Lung (tissue), 12 donors: Measurements from ENCODE around the gene GALNT2. TPM values are rescaled to one million over a fixed set of nuclear protein-coding genes. Genes with fewer than 3 reads are reported as not detected.

ENCODE experiments used
- ATAC-seq: fragments of 200-7000 bp; cut with Tn5 transposase; one replicate; pipeline ENCODE4 v1.9.1; 2020; ENCODE audit warnings: moderate number of reproducible peaks; ENCODE audit not compliant: insufficient read depth, low FRiP score
- DNase-seq, 3 donors: peaks; one replicate each; pipeline ENCODE4 v3.0.0-alpha.2; 2013 to 2017
- H3K27ac ChIP-seq, 2 donors: one replicate each; pipeline ENCODE4 v1.5.1; 2013; ENCODE audit warnings: mild to moderate bottlenecking in 2 of 2, moderate library complexity in 2 of 2, control low read depth in 1 of 2, inconsistent platforms in 1 of 2, low read depth in 1 of 2, low read length in 1 of 2
- H3K27me3 ChIP-seq, 3 donors: one replicate each; pipeline ENCODE4 v1.5.1; 2013; ENCODE audit warnings: low read length in 2 of 3; ENCODE audit not compliant: control insufficient read depth in 3 of 3, insufficient read depth in 3 of 3
- H3K36me3 ChIP-seq, 4 donors: one replicate each; pipeline ENCODE4 v1.5.1; 2013; ENCODE audit warnings: low read length in 4 of 4, mild to moderate bottlenecking in 1 of 4, moderate library complexity in 1 of 4; ENCODE audit not compliant: control insufficient read depth in 4 of 4, insufficient read depth in 4 of 4
- H3K4me1 ChIP-seq, 5 donors: one replicate each; pipeline ENCODE4 v1.5.1; 2013; ENCODE audit warnings: low read length in 5 of 5, mild to moderate bottlenecking in 2 of 5, moderate library complexity in 1 of 5; ENCODE audit not compliant: control insufficient read depth in 5 of 5, insufficient read depth in 5 of 5
- H3K4me3 ChIP-seq: one replicate; pipeline ENCODE4 v1.5.1; 2013; ENCODE audit warnings: mild to moderate bottlenecking, control low read depth, moderate library complexity
- H3K9ac ChIP-seq, 2 donors: one replicate each; pipeline ENCODE4 v1.5.1; 2013; ENCODE audit warnings: low read length in 2 of 2, control low read depth in 1 of 2; ENCODE audit not compliant: insufficient read depth in 1 of 2
- H3K9me3 ChIP-seq, 4 donors: one replicate each; pipeline ENCODE4 v1.5.1; 2013; ENCODE audit warnings: low read length in 3 of 4, mild to moderate bottlenecking in 1 of 4, moderate library complexity in 1 of 4; ENCODE audit not compliant: control insufficient read depth in 4 of 4, insufficient read depth in 3 of 4
- CTCF ChIP-seq: IDR thresholded peaks from 2 replicates; pipeline ENCODE4 v1.5.1; 2012; ENCODE audit warnings: mild to moderate bottlenecking; ENCODE audit errors: control extremely low read depth, extremely low read depth
- WGBS, 2 donors: extraction: QIAGEN DNeasy Blood & Tissue Kit; methylation state at CpG; one replicate each; pipeline ENCODE4 v1.1.7; 2013; 5-methylcytosine and 5-hydroxymethylcytosine counted together
- polyA plus RNA-seq, 2 donors: library from polyadenylated mRNA; stranded (reverse); fragments of 200-250 nt; gene quantifications; one replicate each; pipeline ENCODE4 v1.2.1, GENCODE V29; 2013
- total RNA-seq, 2 donors: library from RNA; depleted of rRNA in 1 of 2; stranded (reverse); fragments of >200 nt in 1 of 2; gene quantifications; one replicate each; pipeline ENCODE4 v1.2.1, GENCODE V29; 2014 to 2021
- donor health status: control.
- donor health status: control.
- donor health status: Bipolar disorder and iron deficiency.
- donor health status: healthy.
- donor health status: DM: yes; HTN: yes; CAD: no.

Gene GALNT2
- total and polyA plus RNA-seq, 4 donors, result 23.1 to 101 (median 58.9) TPM

- Histone ChIP-seq H3K4me1 (peaks cover 0 to 10% (median 0%) of the 10 kb centered on the region in 5 donors), H3K27ac (no peak overlapping the region), H3K9ac (no peak overlapping the region), H3K36me3 (peaks cover 0 to 5% (median 2%) of the 10 kb centered on the region in 4 donors), H3K9me3 (no peaks in the 10 kb centered on the region), H3K27me3 (no peaks in the 10 kb centered on the region), H3K4me3 (no peak overlapping the region)
- DNase-seq (no peak), ATAC-seq (no peak)
- no peak for TF ChIP-seq CTCF
- WGBS, 2 donors, result 86 to 87% methylated on average over 7 of the region's 7 CpGs
Measured at GRCh38 chr1:230199034-230199433, 132.0 kb downstream of the GALNT2 start.

- WGBS, 2 donors, result 98 to 100% methylated on average over 4 of the region's 4 CpGs
- DNase-seq, result no peak
- peaks cover 0 to 5% (median 2%) of the 10 kb centered on the region in 4 donors for H3K36me3 ChIP-seq
- H3K9me3 ChIP-seq, result no peaks in the 10 kb centered on the region
- H3K4me3 ChIP-seq, result no peak overlapping the region
- H3K4me1 ChIP-seq, result peaks cover 0 to 10% (median 0%) of the 10 kb centered on the region in 5 donors
- no peak for ATAC-seq
- no peak for TF ChIP-seq CTCF
- H3K27ac ChIP-seq, result no peak overlapping the region
- no peaks in the 10 kb centered on the region for H3K27me3 ChIP-seq
- H3K9ac ChIP-seq, result no peak overlapping the region
Measured at GRCh38 chr1:230199554-230199953, 132.5 kb downstream of the GALNT2 start.

GRCh38 chr1:230200276-230200675 lies 133.2 kb downstream of the GALNT2 start:
- no peak overlapping the region for H3K27ac ChIP-seq
- DNase-seq, result no peak
- peaks cover 0 to 8% (median 0%) of the 10 kb centered on the region in 5 donors for H3K4me1 ChIP-seq
- no peaks in the 10 kb centered on the region for H3K9me3 ChIP-seq
- TF ChIP-seq CTCF, result no peak
- H3K9ac ChIP-seq, result no peak overlapping the region
- peaks cover 0 to 5% (median 2%) of the 10 kb centered on the region in 4 donors for H3K36me3 ChIP-seq
- 96 to 97% methylated on average over 9 of the region's 9 CpGs for WGBS, 2 donors
- ATAC-seq, result no peak
- H3K27me3 ChIP-seq, result no peaks in the 10 kb centered on the region
- H3K4me3 ChIP-seq, result no peak overlapping the region

DNA sequence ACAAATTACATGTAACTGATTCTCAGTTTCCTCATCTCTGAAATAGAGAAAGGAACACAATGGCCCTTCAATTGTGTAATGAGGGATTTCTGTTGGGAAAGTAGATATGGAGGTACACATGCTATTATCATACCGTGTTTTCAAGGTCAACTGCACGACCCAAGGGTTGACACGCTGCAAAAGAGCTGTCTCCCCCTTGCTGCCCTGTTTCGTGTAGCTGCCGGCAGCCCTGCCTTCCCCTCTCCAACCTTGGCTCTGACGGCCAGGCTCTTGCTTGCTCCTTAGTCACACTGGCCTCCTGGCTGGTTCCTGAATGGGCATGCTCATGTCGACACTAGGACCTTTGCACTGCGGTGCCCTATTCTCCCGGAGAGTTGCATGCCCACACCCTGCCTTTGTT lies 134.4 kb downstream of the GALNT2 start:
- Histone ChIP-seq H3K4me1 (peaks cover 0 to 8% (median 6%) of the 10 kb centered on the region in 5 donors), H3K36me3 (peaks cover 0 to 5% (median 2%) of the 10 kb centered on the region in 4 donors), H3K9me3 (no peaks in the 10 kb centered on the region), H3K9ac (no peak overlapping the region), H3K4me3 (no peak overlapping the region), H3K27ac (no peak overlapping the region), H3K27me3 (no peaks in the 10 kb centered on the region)
- DNase-seq (no peak), ATAC-seq (no peak)
- no peak for TF ChIP-seq CTCF
- WGBS, 2 donors, result 93 to 94% methylated on average over 9 of the region's 9 CpGs
